Activated B cell treated with CpG ODN at 0.5 μM for 24 hours (primary cell): ENCODE data around the gene PKP3. TPM values are rescaled to one million over a fixed set of nuclear protein-coding genes. Genes with fewer than 3 reads are reported as not detected.
"Not testable (repeated sequence)": the region's sequence is repeated elsewhere in the genome, so short reads cannot be mapped to it uniquely, and the experiment has no call there.

Experiments
- ATAC-seq: fragments of 200-7000 bp; cut with Tn5 transposase; one replicate; pipeline ENCODE4 v1.10.0; 2021; ENCODE audit warnings: low read depth, mild to moderate bottlenecking, moderate library complexity
- CTCF ChIA-PET: fragments of 350-600 bp; sonication (Branson Sonifier 250); formaldehyde crosslinking; loops from one replicate; lab custom pipeline; 2021; ENCODE audit warnings: antibody characterized with exemption; lab: Charles Lee
- POLR2A ChIA-PET: fragments of 350-600 bp; sonication (Branson Sonifier 250); formaldehyde crosslinking; loops from one replicate; lab custom pipeline; 2021; ENCODE audit warnings: antibody characterized with exemption; lab: Charles Lee
- DNase-seq: peaks from one replicate; pipeline ENCODE4 v3.0.0; 2022
- H3K27ac Mint-ChIP-seq: one replicate; pipeline ENCODE4 v1.8.0; 2020; ENCODE audit warnings: mixed read lengths
- H3K27me3 Mint-ChIP-seq: one replicate; pipeline ENCODE4 v1.8.0; 2021; ENCODE audit warnings: mixed read lengths
- H3K36me3 Mint-ChIP-seq: one replicate; pipeline ENCODE4 v1.8.0; 2021; ENCODE audit warnings: low read depth, mixed read lengths
- H3K4me1 Mint-ChIP-seq: one replicate; pipeline ENCODE4 v1.8.0; 2021; ENCODE audit warnings: mixed read lengths
- H3K4me3 Mint-ChIP-seq: one replicate; pipeline ENCODE4 v1.8.0; 2020; ENCODE audit warnings: mild to moderate bottlenecking, mixed read lengths
- H3K9me3 Mint-ChIP-seq: one replicate; pipeline ENCODE4 v1.8.0; 2020; ENCODE audit warnings: mixed read lengths
- CTCF ChIP-seq: fragments of 200-600 bp; IDR thresholded peaks from one replicate; pipeline ENCODE4 v1.8.0; 2022; ENCODE audit warnings: antibody characterized with exemption, mild to moderate bottlenecking
- intact Hi-C: fragments of 100-400 bp; cut with micrococcal nuclease; formaldehyde crosslinking; loops from one replicate; pipeline ENCODE4 v1.15.1; 2024
- total RNA-seq: library from RNA; stranded (reverse); gene quantifications from 2 replicates; pipeline ENCODE4 v1.2.3, GENCODE V29; 2022

PKP3 gene
- total RNA-seq, 1 donor from 2014 or later = 0.18 TPM

DNA sequence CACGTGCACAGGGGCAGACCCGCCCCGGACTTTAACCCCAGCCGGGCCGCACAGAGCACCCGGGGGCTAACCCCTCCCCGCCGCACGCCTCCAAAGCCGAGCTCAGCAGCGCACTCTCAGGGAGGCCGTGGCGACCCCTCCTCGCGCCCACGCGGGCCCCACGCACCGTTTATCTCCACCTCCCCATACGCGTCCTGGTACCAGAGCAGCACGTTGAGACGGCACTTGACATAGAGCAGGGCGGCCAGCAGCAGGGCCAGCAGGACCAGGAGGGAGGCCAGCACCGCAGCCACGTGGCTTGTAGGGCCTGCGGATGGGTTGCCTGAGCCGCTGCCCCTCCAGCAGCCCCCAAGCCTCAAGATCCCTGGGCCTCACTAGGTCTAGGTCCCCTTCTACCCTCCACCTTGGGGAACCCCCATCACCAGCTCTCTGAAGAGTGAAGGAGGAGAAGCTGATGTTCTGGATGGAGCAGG lies 13.7 kb downstream of the PKP3 start:
- peak overlapping the region; percentile 60 for H3K4me3 Mint-ChIP-seq
- no peaks in the 10 kb centered on the region for H3K9me3 Mint-ChIP-seq
- H3K4me1 Mint-ChIP-seq = peaks cover 3% of the 10 kb centered on the region
- intact Hi-C loops = loop anchor here (1.0 to 2.0 kb wide), 7 partner anchors 8 to 200 kb away; partner anchors contain the start of genes BET1L, PHRF1, PSMD13 and RIC8A
- H3K27ac Mint-ChIP-seq = no peak overlapping the region
- no peak for DNase-seq
- TF ChIP-seq CTCF = no peak
- no peaks in the 10 kb centered on the region for H3K36me3 Mint-ChIP-seq
- no peak for ATAC-seq
- ChIA-PET POLR2A (interaction anchor here (0.6 to 2.2 kb wide), 15 partner anchors 7 to 402 kb away, joined by 3 to 50 read pairs (median 6); partner anchors contain the start of genes ANO9, BET1L, HRAS and LRRC56), CTCF (interaction anchor here (1.1 to 1.5 kb wide), 4 partner anchors 9 to 157 kb away, joined by 3 to 8 read pairs (median 4); no protein-coding TSS in a partner anchor)
- H3K27me3 Mint-ChIP-seq = no peaks in the 10 kb centered on the region

DNA sequence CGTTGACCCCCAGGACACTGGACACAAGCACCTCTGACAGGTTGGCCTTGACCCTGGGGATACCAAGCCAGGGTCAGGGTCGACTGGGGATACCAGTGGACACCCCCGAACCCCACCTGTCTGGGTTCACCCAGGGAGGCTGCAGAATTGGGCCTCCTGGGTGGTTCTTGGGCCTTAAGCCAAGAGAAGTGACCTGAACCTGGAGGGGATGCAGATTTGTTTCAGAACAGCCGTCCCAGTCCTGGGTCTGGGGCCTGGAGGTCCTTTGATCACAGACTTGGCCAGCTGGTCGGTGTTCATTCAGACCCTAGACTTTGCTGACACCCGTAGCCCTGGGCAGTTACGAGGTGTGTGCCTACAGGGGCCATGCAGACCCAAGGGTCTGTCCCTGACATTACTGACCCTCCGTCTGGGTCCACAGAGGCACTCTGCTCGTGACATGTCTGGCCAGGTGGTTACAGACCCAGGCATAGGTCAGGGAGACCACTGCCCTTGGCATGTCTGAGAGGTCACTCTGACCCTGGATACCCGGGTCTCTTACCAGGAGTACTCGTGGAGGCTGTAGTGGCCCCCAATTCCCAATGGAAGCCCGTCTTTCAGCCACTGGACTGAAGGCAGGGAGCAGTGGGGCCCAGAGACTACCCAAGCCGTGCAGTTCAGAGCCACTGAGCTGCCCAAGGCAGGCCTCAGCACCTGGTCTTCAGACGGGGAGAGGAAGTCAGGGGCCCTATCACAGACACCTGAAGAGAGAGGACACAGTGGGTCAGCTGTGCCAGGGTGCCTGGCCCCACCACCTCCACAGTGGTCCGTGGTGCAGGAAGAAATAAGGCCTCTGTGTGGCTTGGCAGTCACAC lies 14.4 kb downstream of the PKP3 start:
- ATAC-seq (no peak), DNase-seq (no peak)
- Mint-ChIP-seq H3K4me3 (no peak overlapping the region), H3K9me3 (no peaks in the 10 kb centered on the region), H3K27ac (no peak overlapping the region), H3K4me1 (peaks cover 8% of the 10 kb centered on the region), H3K27me3 (no peaks in the 10 kb centered on the region), H3K36me3 (no peaks in the 10 kb centered on the region)
- no peak for TF ChIP-seq CTCF
- CTCF ChIA-PET = no interaction called here
- intact Hi-C loops = no loop called here
- POLR2A ChIA-PET = interaction anchor here (1.7 to 2.2 kb wide), 4 partner anchors 8 to 128 kb away, joined by 13 to 50 read pairs (median 18); partner anchors contain the start of genes HRAS, LRRC56, PTDSS2 and RNH1

DNA sequence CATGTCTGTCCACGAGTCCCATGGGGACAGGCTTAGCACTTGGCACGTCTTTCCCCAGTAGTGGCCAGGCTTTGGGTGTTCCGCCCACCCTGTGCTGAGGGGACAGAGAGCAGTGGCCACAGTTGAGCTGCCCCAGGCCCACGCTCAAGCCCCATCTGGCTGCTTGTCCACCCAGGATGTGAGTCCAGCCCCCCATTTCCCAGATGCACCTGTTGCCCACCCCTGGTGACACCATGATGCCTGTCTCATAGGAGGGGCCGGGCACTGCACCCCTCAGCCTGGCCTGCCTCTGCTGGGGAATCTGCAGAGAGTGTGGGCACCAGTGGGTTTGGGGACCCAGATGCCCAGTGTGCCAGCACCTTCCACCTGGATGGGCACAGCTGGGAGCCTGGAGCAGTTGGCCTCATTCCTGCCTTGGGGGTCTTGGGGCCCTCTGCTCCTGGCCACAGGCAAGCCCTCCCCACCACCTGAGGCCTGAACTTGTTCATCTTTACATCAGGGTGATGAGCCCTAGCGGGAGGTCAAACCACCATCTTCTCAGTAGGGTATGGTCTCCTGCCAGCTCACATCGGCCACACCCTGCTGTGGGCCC lies 15.1 kb downstream of the PKP3 start:
- no peak for TF ChIP-seq CTCF
- ChIA-PET CTCF (no interaction called here), POLR2A (no interaction called here)
- no peak for DNase-seq
- no peak for ATAC-seq
- intact Hi-C loops = no loop called here
- Mint-ChIP-seq H3K27ac (no peak overlapping the region), H3K27me3 (no peaks in the 10 kb centered on the region), H3K4me3 (no peak overlapping the region), H3K4me1 (peaks cover 9% of the 10 kb centered on the region), H3K36me3 (no peaks in the 10 kb centered on the region), H3K9me3 (no peaks in the 10 kb centered on the region)

GRCh38 chr11:409600-410483 lies 15.8 kb downstream of the PKP3 start:
- Mint-ChIP-seq H3K4me3 (no peak overlapping the region), H3K36me3 (no peaks in the 10 kb centered on the region), H3K4me1 (peaks cover 16% of the 10 kb centered on the region), H3K9me3 (no peaks in the 10 kb centered on the region), H3K27me3 (no peaks in the 10 kb centered on the region), H3K27ac (no peak overlapping the region)
- no peak for ATAC-seq
- POLR2A ChIA-PET = no interaction called here
- CTCF ChIA-PET = no interaction called here
- intact Hi-C loops = no loop called here
- no peak for TF ChIP-seq CTCF
- DNase-seq = no peak

DNA sequence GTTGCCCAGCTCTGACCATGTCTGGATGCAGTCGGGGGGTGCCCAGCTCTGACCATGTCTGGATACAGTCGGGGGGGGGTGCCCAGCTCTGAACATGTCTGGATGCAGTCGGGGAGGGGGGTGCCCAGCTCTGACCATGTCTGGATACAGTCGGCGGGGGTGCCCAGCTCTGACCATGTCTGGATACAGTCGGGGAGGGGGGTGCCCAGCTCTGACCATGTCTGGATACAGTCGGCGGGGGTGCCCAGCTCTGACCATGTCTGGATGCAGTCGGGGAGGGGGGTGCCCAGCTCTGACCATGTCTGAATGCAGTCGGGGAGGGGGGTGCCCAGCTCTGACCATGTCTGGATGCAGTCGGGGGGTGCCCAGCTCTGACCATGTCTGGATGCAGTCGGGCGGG lies 16.7 kb downstream of the PKP3 start:
- H3K4me1 Mint-ChIP-seq = peaks cover 23% of the 10 kb centered on the region
- H3K4me3 Mint-ChIP-seq, POLR2A ChIA-PET, H3K27ac Mint-ChIP-seq, CTCF ChIA-PET, H3K9me3 Mint-ChIP-seq, H3K36me3 Mint-ChIP-seq, H3K27me3 Mint-ChIP-seq, DNase-seq, ATAC-seq, intact Hi-C loops: not testable (repeated sequence)

- ATAC-seq, CTCF ChIA-PET, POLR2A ChIA-PET, H3K36me3 Mint-ChIP-seq, intact Hi-C loops, DNase-seq, H3K27me3 Mint-ChIP-seq, H3K27ac Mint-ChIP-seq, H3K4me3 Mint-ChIP-seq, H3K9me3 Mint-ChIP-seq: not testable (repeated sequence)
- H3K4me1 Mint-ChIP-seq = peaks cover 31% of the 10 kb centered on the region
These were observed 17.5 kb downstream of the PKP3 start for GRCh38 chr11:411520-411919.
